Panc1 (cell line): ENCODE measurements around the gene KLRF2. TPM values are rescaled to one million over a fixed set of nuclear protein-coding genes. Genes with fewer than 3 reads are reported as not detected.

Source experiments
- ATAC-seq: fragments of 200-7000 bp; cut with Tn5 transposase; 2 replicates; pipeline ENCODE4 v1.9.1; 2020; ENCODE audit warnings: mild to moderate bottlenecking, moderate library complexity
- BruUV-seq: library from RNA; stranded (reverse); fragments of 400-500 nt; replicated peaks from 2 replicates; lab custom pipeline; 2021; lab: Mats Ljungman, UMichigan
- CTCF ChIA-PET: fragments of 300-600 bp; sonication (Branson Sonifier 250); formaldehyde crosslinking; loops from one replicate; lab custom pipeline; 2022; ENCODE audit warnings: antibody characterized with exemption; lab: Charles Lee
- POLR2A ChIA-PET: fragments of 300-600 bp; sonication (Branson Sonifier 250); formaldehyde crosslinking; loops from one replicate; lab custom pipeline; 2022; ENCODE audit warnings: antibody characterized with exemption; lab: Charles Lee
- DNase-seq: peaks from one replicate; pipeline ENCODE4 v3.0.0-alpha.2; 2010; ENCODE audit warnings: low read depth, low spot score
- H3K27ac ChIP-seq: 2 replicates; pipeline ENCODE4 v1.5.1; 2011; ENCODE audit warnings: mild to moderate bottlenecking, low read length, inconsistent platforms
- H3K27me3 ChIP-seq: fragments of 200-500 bp; sonication (Bioruptor generic); 2 replicates; pipeline ENCODE4 v1.6.0; 2014; ENCODE audit warnings: low read length, inconsistent platforms; ENCODE audit not compliant: control insufficient read depth, insufficient read depth
- H3K36me3 ChIP-seq: fragments of 200-500 bp; sonication (Bioruptor generic); 2 replicates; pipeline ENCODE4 v1.5.1; 2014; ENCODE audit warnings: inconsistent platforms, mild to moderate bottlenecking, low read length, moderate library complexity; ENCODE audit not compliant: control insufficient read depth, insufficient read depth
- H3K4me1 ChIP-seq: 2 replicates; pipeline ENCODE4 v1.5.1; 2011; ENCODE audit warnings: inconsistent platforms, mild to moderate bottlenecking, low read length, moderate library complexity; ENCODE audit not compliant: control insufficient read depth, insufficient read depth
- H3K4me3 ChIP-seq, 2 experiments: 2 replicates each; pipeline ENCODE4 v1.5.1; 2011 to 2012; ENCODE audit warnings: low read depth in 2 of 2, low read length in 2 of 2, mild to moderate bottlenecking in 2 of 2, inconsistent platforms in 1 of 2, moderate library complexity in 1 of 2
- H3K9me3 ChIP-seq: fragments of 200-500 bp; sonication (Bioruptor generic); 2 replicates; pipeline ENCODE4 v1.5.1; 2014; ENCODE audit warnings: low read depth, mild to moderate bottlenecking, inconsistent platforms, low read length, moderate library complexity; ENCODE audit not compliant: control insufficient read depth, insufficient read depth
- POLR2AphosphoS5 ChIP-seq: IDR thresholded peaks from 2 replicates; pipeline ENCODE4 v1.6.1; 2012; ENCODE audit warnings: mild to moderate bottlenecking, low read depth, low read length, moderate library complexity
- SIN3A ChIP-seq: IDR thresholded peaks from 2 replicates; pipeline ENCODE4 v1.6.1; 2012; ENCODE audit warnings: low read depth, mild to moderate bottlenecking, low read length, moderate library complexity, borderline replicate concordance; ENCODE audit not compliant: insufficient read depth
- TCF7L2 ChIP-seq: IDR thresholded peaks from 2 replicates; pipeline ENCODE4 v1.6.1; 2011; ENCODE audit warnings: mild to moderate bottlenecking, low read depth, low read length, inconsistent platforms
- in situ Hi-C: cut with HindIII; loops from 2 replicates; pipeline ENCODE4 v1.10.0; 2016; ENCODE audit warnings: low sequenced_read_pairs, low pct_unique_long_range_greater_than_20kb
- intact Hi-C: fragments of 100-400 bp; cut with micrococcal nuclease; formaldehyde crosslinking; loops from one replicate; pipeline ENCODE4 v1.10.0; 2022; ENCODE audit not compliant: unreplicated experiment
- total RNA-seq: library from RNA; stranded (reverse); gene quantifications from one replicate; pipeline ENCODE4 v1.2.1, GENCODE V29; 2021; ENCODE audit not compliant: unreplicated experiment
- TF ChIP-seq, protein P1 (sequence below): fragments of 450-650 bp; IDR thresholded peaks from 2 replicates; pipeline ENCODE4 v1.5.1; 2017; ENCODE audit warnings: mild to moderate bottlenecking
- TF ChIP-seq, protein P2 (sequence below), 2 experiments: IDR thresholded peaks; 2 replicates each; pipeline ENCODE4 v1.6.1; 2011 to 2012; ENCODE audit warnings: low read depth in 2 of 2, control low read depth in 1 of 2, low read length in 1 of 2, mild to moderate bottlenecking in 1 of 2, moderate library complexity in 1 of 2; ENCODE audit not compliant: insufficient read depth in 1 of 2

The KLRF2 gene
- total RNA-seq, 1 experiment from 2014 or later = not detected

DNA sequence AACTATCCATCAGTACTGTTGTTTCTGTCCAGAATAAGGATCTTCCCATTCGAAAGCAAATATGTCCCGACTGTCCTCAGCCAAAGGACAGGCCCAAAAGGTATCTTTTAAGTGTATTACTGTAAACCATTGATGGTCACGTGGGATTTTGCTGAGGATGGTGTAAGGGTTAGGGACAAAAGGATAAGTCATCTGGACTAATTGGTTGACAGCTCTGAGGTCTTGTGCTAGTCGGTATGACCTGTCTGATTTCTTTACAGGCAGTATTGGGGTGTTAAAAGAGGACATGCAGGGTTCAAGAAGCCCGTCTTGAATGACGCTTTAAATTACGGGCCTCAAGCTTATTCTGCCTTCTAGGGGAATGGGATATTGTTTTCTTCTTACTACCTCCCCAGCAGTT lies 26.5 kb downstream of the KLRF2 start:
- no TSS peak for BruUV-seq
- intact Hi-C loops = no loop called here
- ATAC-seq (no peak), DNase-seq (no peak)
- in situ Hi-C loops = no loop called here
- Histone ChIP-seq H3K4me3 (no peak overlapping the region), H3K9me3 (no peaks in the 10 kb centered on the region; the same call in 1 of the 2 replicates), H3K4me1 (no peaks in the 10 kb centered on the region), H3K27me3 (no peaks in the 10 kb centered on the region), H3K36me3 (no peaks in the 10 kb centered on the region), H3K27ac (no peak overlapping the region)
- ChIA-PET CTCF (no interaction called here), POLR2A (no interaction called here)
- TF ChIP-seq POLR2AphosphoS5 (no peak), SIN3A (no peak), TCF7L2 (no peak)
- TF ChIP-seq, protein P1, sequence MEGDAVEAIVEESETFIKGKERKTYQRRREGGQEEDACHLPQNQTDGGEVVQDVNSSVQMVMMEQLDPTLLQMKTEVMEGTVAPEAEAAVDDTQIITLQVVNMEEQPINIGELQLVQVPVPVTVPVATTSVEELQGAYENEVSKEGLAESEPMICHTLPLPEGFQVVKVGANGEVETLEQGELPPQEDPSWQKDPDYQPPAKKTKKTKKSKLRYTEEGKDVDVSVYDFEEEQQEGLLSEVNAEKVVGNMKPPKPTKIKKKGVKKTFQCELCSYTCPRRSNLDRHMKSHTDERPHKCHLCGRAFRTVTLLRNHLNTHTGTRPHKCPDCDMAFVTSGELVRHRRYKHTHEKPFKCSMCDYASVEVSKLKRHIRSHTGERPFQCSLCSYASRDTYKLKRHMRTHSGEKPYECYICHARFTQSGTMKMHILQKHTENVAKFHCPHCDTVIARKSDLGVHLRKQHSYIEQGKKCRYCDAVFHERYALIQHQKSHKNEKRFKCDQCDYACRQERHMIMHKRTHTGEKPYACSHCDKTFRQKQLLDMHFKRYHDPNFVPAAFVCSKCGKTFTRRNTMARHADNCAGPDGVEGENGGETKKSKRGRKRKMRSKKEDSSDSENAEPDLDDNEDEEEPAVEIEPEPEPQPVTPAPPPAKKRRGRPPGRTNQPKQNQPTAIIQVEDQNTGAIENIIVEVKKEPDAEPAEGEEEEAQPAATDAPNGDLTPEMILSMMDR = no peak
- TF ChIP-seq, protein P2, sequence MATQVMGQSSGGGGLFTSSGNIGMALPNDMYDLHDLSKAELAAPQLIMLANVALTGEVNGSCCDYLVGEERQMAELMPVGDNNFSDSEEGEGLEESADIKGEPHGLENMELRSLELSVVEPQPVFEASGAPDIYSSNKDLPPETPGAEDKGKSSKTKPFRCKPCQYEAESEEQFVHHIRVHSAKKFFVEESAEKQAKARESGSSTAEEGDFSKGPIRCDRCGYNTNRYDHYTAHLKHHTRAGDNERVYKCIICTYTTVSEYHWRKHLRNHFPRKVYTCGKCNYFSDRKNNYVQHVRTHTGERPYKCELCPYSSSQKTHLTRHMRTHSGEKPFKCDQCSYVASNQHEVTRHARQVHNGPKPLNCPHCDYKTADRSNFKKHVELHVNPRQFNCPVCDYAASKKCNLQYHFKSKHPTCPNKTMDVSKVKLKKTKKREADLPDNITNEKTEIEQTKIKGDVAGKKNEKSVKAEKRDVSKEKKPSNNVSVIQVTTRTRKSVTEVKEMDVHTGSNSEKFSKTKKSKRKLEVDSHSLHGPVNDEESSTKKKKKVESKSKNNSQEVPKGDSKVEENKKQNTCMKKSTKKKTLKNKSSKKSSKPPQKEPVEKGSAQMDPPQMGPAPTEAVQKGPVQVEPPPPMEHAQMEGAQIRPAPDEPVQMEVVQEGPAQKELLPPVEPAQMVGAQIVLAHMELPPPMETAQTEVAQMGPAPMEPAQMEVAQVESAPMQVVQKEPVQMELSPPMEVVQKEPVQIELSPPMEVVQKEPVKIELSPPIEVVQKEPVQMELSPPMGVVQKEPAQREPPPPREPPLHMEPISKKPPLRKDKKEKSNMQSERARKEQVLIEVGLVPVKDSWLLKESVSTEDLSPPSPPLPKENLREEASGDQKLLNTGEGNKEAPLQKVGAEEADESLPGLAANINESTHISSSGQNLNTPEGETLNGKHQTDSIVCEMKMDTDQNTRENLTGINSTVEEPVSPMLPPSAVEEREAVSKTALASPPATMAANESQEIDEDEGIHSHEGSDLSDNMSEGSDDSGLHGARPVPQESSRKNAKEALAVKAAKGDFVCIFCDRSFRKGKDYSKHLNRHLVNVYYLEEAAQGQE (IDR thresholded peaks at IDR 0.05; ENCODE audit: insufficient read depth in 1 of 2, low read depth in 2 of 2, low read length in 1 of 2) = no peak

DNA sequence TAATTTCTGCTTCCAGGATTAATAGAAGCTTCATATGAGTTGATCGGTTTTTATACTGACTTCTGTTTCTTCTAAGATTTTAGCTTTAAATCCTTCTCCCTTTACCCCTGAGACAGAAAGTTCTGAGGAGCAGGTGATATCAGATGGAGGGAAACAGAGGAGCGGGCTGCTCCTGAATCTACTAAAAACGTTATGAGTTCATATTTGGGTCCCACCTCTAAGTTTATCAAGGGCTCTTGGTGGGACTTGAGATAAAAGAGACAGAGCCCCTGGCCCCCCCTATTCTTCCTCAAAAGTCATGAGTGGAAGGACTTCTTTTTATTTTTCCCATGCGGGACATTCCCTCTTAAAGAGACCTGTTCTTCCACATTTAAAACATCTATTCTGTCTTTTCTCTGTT lies 27.1 kb downstream of the KLRF2 start:
- Histone ChIP-seq H3K36me3 (no peaks in the 10 kb centered on the region), H3K9me3 (no peaks in the 10 kb centered on the region; the same call in 1 of the 2 replicates), H3K27me3 (no peaks in the 10 kb centered on the region), H3K4me3 (no peak overlapping the region), H3K4me1 (no peaks in the 10 kb centered on the region), H3K27ac (no peak overlapping the region)
- DNase-seq = no peak
- ChIA-PET POLR2A (no interaction called here), CTCF (no interaction called here)
- TF ChIP-seq, protein P2 (IDR thresholded peaks at IDR 0.05; ENCODE audit: insufficient read depth in 1 of 2, low read depth in 2 of 2, low read length in 1 of 2) = no peak
- TF ChIP-seq, protein P1 = no peak
- TF ChIP-seq SIN3A (no peak), TCF7L2 (no peak), POLR2AphosphoS5 (no peak)
- intact Hi-C loops = no loop called here
- no peak for ATAC-seq
- in situ Hi-C loops = no loop called here
- BruUV-seq = no TSS peak
